Bronchial epithelial cell (primary cell): Measurements from ENCODE around the gene SHC3. TPM values are rescaled to one million over a fixed set of nuclear protein-coding genes. Genes with fewer than 3 reads are reported as not detected.

Experiments
- DNase-seq: peaks from one replicate; pipeline ENCODE4 v3.0.0-alpha.2; 2010; ENCODE audit warnings: low read depth
- FAIRE-seq: peaks from 2 replicates; lab custom pipeline; 2011; peaks lifted over from hg19 to GRCh38; lab: Jason Lieb, UNC
- H3K27me3 ChIP-seq: 2 replicates; pipeline ENCODE4 v1.5.1; 2011; ENCODE audit warnings: low read length; ENCODE audit not compliant: control insufficient read depth, insufficient read depth
- H3K36me3 ChIP-seq: 2 replicates; pipeline ENCODE4 v1.5.1; 2011; ENCODE audit warnings: low read length; ENCODE audit not compliant: control insufficient read depth, insufficient read depth
- H3K4me3 ChIP-seq: 2 replicates; pipeline ENCODE4 v1.5.1; 2011; ENCODE audit warnings: mild to moderate bottlenecking, low read depth, low read length, control low read depth
- CTCF ChIP-seq: IDR thresholded peaks from 2 replicates; pipeline ENCODE4 v1.5.1; 2011; ENCODE audit warnings: mild to moderate bottlenecking, moderate library complexity, low read length, control low read depth, inconsistent platforms; ENCODE audit not compliant: insufficient read depth, severe bottlenecking
- total RNA-seq: library from RNA; depleted of rRNA; stranded (reverse); fragments of >200 nt; gene quantifications from 2 replicates; pipeline ENCODE4 v1.2.1, GENCODE V29; 2014

Gene SHC3
- total RNA-seq: under 0.01 and 0.26 TPM in 2 replicates

- FAIRE-seq (no peak), DNase-seq (no peak)
- Histone ChIP-seq H3K4me3 (peak within 1 kb of the TSS; percentile 33), H3K27me3 (peaks cover 7% of the 10 kb centered on the region), H3K36me3 (no peaks in the 10 kb centered on the region)
- no peak for TF ChIP-seq CTCF
Measured at GRCh38 chr9:89177944-89178829, at the start of gene SHC3. SHC3 (minus strand) TSS chr9:89178818; CDS start chr9:89178460, 358 bp downstream.

GRCh38 chr9:89225991-89226471 is 47.4 kb upstream of the SHC3 start:
- DNase-seq (no peak), FAIRE-seq (no peak)
- H3K4me3 ChIP-seq: no peak overlapping the region
- H3K27me3 ChIP-seq: no peaks in the 10 kb centered on the region
- H3K36me3 ChIP-seq: no peaks in the 10 kb centered on the region
- TF ChIP-seq CTCF: no peak

GRCh38 chr9:89225587-89225986 is 47.0 kb upstream of the SHC3 start:
- H3K27me3 ChIP-seq: no peaks in the 10 kb centered on the region
- no peak overlapping the region for H3K4me3 ChIP-seq
- FAIRE-seq (no peak), DNase-seq (no peak)
- TF ChIP-seq CTCF: no peak
- no peaks in the 10 kb centered on the region for H3K36me3 ChIP-seq

- H3K27me3 ChIP-seq: no peaks in the 10 kb centered on the region
- H3K36me3 ChIP-seq: no peaks in the 10 kb centered on the region
- TF ChIP-seq CTCF: no peak
- FAIRE-seq: no peak
- no peak overlapping the region for H3K4me3 ChIP-seq
- no peak for DNase-seq
Measured at GRCh38 chr9:89225036-89225435, 46.4 kb upstream of the SHC3 start.

- DNase-seq (no peak), FAIRE-seq (no peak)
- Histone ChIP-seq H3K4me3 (no peak overlapping the region), H3K27me3 (no peaks in the 10 kb centered on the region), H3K36me3 (no peaks in the 10 kb centered on the region)
- TF ChIP-seq CTCF: no peak
Measured at GRCh38 chr9:89224633-89225032, 46.0 kb upstream of the SHC3 start.
